HG02588 (cell line): ENCODE results near the gene MTMR11.
A peak's percentile ranks its signal among the peaks of the same experiment; 100 is the strongest.
"Not testable (repeated sequence)": the region's sequence is repeated elsewhere in the genome, so short reads cannot be mapped to it uniquely, and the experiment has no call there.

Experiments used
- ATAC-seq: cut with Tn5 transposase; IDR thresholded peaks from one replicate; pipeline ENCODE4 v1.9.1; 2021; ENCODE audit warnings: mild to moderate bottlenecking, moderate library complexity; ENCODE audit not compliant: unreplicated experiment

The MTMR11 gene

DNA sequence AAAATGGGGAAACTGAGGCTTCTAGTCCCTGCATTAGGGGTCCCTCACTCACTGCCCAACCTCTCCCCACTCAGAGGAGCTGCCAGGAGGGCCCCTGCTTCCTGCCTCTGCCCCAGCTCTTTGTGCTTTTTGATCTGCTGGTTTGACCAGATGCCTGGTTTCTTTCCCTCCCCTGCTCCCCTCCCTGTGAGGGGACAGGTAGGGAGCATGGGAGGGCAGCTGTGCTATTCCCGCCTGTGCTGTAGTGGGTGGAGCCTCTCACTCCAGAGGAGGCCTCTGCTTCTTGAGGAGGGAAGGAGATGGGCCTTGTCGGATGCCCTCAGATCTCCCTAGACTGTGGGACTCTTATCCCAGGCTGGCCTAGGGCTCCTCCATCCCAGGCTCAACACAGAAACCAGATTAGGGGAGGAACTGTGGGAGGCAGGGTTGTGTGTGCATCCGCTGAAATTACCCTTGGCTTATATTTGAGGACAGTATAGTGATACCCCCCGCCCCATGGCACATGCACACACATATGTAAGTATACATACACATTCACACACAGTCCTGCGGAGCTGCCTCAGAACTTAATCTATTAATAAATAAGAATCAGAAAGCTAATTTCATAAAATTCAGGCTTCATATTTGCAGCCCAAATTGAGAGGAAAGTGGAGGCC, 32.7 kb downstream of the MTMR11 start:
- no peak for ATAC-seq

GRCh38 chr1:149899460-149900284, 37.0 kb downstream of the MTMR11 start, which contains the start of gene BOLA1:
TSS of gene BOLA1 (plus strand) at chr1:149899568. CDS start at chr1:149900060, 492 bp downstream.
- peak; percentile 97 for ATAC-seq

- no peak for ATAC-seq
Observed at GRCh38 chr1:149896575-149896974, 40.1 kb downstream of the MTMR11 start.

DNA sequence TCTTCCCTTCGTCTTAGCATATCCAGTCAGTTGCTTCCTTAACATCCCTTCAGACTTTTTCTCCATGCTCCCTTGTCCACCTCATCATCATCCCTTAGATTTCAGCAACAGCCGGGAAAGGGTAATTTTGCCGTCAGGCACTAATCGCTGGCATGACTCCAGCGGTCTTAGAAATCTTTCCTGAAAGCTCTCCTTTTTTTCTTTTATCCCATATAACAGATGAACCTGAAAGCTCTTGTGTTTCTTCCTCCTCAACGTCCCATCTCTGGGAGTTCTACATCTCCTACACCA, 47.7 kb downstream of the MTMR11 start:
- ATAC-seq, result no peak

- ATAC-seq, result peak; percentile 21
Observed at GRCh38 chr1:149888247-149888998, 48.3 kb downstream of the MTMR11 start.

DNA sequence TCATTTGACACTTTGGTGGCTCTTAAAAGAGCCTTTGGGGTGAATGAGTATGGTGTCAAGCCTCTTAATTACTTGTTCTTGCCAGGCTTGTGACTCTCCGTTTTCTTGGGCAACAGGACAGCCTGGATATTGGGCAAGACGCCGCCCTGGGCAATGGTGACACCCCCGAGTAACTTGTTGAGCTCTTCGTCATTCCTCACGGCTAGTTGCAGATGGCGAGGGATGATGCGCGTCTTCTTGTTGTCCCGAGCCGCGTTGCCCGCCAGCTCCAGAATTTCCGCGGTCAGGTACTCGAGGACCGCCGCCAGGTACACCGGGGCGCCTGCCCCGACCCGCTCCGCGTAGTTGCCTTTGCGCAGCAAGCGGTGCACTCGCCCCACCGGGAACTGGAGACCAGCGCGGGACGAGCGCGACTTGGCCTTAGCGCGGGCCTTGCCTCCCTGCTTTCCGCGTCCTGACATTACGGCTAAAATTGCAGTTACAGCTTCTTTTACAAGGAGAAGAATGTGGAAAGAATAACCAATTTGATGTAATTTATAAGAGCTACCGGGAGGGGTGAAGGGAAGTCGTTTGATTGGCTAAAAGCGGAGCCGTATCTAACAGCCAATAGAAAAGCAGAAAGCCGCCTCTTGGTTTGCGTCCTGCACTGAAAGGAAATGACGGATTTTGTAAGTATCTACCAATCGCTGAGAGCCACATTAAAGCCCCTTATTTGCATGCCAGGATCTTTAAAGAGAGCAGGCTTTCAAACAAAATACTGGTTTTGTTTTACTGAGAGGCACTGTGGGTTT, 49.0 kb downstream of the MTMR11 start:
- peak; percentile 44 for ATAC-seq

- not testable (repeated sequence) for ATAC-seq
Observed at GRCh38 chr1:149887196-149887455, 49.6 kb downstream of the MTMR11 start.

DNA sequence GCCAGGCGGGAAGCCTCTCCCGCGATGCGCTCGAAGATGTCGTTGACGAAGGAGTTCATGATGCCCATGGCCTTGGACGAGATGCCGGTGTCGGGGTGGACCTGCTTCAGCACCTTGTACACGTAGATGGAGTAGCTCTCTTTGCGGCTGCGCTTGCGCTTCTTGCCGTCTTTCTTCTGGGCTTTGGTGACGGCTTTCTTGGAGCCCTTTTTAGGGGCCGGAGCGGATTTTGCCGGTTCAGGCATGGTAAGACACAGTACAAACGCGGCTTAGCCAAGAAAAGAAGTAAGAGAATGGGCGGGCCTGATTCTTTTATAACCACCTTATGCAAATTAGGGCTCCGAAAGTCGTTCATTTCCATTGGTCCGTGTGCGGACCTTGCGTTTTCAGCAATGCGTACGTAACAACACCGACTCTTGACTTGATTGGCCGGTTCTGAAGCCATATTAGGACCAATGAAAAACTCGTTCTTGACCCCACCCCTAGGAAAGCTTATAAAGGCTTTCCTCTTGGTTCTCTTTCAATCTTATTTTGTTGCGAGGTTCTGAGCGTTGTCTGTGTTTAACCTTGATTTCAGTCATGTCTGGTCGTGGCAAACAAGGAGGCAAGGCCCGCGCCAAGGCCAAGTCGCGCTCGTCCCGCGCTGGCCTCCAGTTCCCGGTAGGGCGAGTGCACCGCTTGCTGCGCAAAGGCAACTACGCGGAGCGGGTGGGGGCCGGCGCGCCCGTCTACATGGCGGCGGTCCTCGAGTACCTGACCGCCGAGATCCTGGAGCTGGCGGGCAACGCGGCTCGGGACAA, 50.1 kb downstream of the MTMR11 start:
- peak; percentile 55 for ATAC-seq

DNA sequence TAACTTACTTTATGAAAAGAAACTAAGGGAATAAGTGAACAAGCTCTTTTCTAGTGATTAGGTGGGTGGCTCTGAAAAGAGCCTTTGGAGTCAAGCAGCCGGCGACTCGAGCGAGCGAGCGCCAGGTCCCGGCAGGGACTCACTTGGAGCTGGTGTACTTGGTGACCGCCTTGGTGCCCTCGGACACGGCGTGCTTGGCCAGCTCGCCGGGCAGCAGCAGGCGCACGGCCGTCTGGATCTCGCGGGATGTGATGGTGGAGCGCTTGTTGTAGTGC, 50.6 kb downstream of the MTMR11 start:
- not testable (repeated sequence) for ATAC-seq

DNA sequence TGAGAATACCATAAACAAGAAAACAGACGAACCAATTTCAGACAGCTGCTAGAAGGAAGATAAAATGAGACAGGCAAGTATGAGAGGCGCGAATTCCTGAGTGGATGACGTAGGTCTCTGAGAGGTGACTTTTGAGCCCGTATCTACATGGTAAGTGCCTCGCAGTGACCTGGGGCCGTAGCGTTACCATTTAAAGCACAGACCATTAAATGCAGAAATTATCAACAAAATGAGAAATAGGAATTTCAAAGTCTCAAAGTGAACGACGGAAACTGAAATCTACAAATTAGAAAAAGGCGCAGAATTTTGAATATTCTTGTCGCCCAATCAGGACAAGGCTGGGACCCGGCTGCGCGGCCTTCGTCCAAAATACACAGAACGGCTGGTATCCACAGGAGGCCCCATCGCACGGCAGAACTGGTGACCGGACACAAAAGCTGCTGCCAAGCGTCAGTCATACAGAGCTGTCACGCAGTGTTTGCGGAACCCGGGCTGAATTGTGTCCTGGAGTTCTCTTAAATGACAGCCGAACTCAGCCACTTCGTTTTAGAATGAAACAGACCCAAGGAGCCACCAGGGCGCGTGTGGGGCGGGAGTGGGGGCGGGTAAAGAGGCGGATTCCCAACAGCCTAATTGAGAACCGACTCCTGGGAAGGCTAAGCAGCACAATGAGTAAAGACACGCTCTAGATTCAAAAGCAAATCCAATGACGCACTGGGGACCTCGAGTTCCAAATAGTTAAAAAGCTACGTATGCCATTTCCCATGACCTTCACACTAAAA, 51.1 kb downstream of the MTMR11 start:
- ATAC-seq, result no peak

DNA sequence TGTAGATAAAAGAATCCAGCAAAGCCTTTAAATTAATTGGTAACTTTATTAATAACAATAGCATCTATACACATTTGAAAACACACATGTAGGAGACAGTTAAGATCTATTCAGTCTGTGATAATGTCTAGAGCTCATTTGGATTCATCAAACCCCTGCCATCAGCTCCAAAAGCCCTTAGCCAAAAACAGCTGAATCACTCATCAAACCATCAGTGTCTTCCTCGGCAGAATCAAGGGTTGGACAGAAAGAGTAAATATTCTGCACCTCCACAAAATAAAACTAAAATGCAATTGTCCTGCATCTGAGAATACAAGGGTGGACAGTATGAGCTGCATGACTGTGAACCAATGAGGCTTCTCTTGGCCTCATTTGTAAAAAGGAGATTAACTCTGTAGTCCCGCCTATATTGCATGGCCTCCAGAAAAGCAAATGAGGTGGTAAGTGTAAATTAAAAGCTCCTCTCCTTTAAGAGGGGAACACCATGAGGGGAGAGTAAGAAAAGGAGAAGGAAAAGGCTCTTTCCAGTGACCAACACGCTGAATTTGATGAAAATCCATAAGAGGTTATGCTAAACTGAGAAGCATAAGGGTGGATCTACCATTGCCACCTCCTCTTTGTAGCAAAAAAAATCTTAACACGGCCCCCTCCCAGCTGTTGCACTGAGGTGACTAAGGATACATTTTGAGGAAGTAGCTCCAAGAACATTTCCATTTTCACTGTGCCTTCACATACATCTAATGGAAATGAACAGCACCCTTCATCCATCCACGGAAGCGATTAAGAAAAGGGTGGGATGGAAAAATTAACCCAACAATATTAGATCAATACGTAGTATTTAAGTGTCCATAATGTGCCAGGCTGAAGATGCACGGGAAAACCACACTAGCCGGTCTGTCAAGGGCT, 52.0 kb downstream of the MTMR11 start:
- no peak for ATAC-seq

GRCh38 chr1:149883598-149884247, 53.0 kb downstream of the MTMR11 start:
- no peak for ATAC-seq

DNA sequence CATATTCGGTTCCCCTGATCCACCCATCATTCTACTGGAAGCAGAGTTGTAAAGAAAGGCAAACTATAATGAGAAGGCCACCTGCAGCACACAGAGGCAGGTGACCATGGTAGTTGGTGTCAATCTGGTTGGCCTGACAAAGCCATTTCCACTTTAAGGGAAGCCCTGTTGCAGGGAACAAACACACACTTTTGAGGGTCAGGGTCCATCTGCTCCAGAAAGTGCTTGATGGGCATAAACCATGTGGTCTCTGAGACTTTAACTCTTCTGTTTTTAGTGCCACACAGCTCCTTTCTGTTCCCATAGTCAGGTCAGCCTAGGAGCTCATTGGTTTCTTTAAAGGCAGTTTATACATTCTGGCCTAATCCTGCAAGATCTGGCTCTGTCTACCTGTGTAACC, 54.8 kb downstream of the MTMR11 start:
- ATAC-seq, result no peak

DNA sequence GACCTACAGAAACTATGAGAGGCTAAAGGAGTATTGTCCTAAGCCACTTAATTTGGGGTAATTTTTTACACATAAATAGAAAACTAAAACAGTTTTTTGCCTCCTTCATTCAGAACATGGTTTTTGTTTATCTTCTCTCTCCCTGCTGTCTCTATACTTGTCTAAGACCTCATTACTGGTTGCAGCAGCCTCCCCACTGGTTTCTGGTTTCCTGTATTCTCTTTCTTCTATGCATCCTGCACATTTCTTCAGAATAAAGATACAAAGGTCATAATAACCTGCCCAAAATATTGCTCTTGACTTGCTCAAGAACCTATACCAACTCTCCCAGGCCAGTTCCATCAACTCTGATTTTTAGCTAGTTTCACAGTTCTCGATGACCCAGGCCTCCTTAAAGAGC, 57.1 kb downstream of the MTMR11 start:
- no peak for ATAC-seq
